ENCODE measurements around the gene RPH3AL.
"Not testable (repeated sequence)": the region's sequence is repeated elsewhere in the genome, so short reads cannot be mapped to it uniquely, and the experiment has no call there.

Gene RPH3AL

DNA sequence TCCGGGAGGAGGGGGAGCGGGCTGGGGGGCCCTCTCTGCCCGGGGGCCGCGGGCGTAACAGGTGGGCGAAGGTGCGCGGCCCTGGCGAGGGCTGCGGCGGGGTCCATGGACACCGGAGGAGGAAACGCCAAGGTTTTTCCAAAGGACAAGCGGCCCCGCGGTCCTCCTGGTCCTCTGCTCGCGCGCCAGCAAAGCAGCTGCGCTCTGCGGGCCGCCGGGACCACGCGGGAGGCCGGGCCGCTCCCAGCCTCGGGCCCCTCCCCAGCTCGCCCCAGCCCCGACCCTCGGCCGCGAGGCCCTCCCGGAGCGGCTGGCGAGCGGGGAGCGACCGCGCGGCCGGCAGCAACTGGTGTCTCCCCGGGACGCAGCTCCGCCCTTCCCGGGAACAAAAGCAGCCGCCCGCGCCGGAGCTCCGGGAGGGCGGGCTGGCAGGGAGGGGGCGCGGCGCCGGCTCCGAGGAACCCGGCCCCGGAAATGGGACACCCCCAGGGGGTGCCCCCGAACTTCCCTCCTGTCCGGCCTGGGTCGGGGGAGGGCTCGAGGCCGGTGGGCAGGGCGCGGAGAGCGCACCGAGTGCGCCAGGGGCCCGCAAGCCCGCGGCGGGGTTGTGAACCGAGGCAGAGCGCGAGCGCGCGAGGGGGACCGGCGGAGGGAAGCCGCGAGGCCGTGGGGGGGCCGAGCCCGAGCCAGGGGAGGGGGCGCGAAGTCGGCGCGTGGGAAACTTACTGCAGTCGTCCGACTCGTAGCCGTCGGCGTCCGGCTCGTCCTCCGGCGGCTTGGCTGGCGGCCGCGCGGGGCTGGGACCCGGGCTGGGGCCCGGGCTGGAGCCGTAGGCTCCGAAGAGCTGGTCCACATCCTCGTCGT, 172.0 kb downstream of the RPH3AL start:
- DNase-seq (ENCODE audit: low spot score): no peak

DNA sequence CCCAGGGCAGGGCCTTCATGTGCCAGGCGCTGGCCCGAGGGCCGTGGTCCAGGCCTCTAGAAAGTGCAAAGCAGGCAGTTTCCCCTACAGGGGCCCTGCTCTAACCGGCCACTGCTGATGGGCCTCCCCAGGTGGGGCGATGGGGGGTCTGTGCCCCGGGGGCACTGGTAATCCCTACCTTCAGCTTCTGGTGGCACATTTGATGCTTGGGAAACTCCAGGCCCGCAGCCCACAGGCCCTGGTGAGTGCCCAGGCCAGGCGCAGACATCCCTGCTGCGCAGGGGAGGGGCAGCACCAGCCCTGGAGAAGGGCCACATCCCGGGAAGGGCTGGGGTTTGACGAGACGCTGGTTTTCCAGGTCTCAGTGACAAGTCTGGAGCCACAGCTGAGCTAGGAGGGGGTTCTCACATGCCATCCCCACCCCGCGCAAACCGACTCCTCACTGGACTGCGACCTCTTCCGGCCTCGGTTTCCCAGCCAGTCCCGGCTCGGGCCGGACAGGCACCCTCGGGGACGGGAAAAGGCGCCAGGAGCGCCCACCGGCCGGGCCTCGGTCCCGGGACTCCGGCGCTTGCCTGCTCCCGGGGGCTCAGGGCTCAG, 172.7 kb downstream of the RPH3AL start:
- no peak for DNase-seq (ENCODE audit: low spot score)

DNA sequence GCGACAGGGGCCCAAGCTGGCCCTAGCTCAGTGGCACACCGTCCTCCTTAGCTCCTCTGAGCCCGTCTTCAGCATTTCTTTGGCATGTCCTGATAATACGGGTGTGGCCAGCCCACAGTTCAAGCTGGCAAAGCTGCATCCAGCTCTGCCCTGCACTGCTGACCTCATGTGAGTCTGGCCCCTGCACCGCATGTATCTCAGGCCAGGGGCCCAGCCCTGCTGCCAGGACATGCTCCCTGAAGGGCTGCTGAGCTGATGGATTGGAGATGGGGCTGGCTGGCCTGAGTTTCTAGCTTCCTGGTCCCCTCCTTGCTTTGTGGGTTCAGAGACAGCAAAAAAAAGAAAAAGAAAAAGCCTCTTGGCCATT, 173.6 kb downstream of the RPH3AL start:
- DNase-seq (ENCODE audit: low spot score): no peak

DNA sequence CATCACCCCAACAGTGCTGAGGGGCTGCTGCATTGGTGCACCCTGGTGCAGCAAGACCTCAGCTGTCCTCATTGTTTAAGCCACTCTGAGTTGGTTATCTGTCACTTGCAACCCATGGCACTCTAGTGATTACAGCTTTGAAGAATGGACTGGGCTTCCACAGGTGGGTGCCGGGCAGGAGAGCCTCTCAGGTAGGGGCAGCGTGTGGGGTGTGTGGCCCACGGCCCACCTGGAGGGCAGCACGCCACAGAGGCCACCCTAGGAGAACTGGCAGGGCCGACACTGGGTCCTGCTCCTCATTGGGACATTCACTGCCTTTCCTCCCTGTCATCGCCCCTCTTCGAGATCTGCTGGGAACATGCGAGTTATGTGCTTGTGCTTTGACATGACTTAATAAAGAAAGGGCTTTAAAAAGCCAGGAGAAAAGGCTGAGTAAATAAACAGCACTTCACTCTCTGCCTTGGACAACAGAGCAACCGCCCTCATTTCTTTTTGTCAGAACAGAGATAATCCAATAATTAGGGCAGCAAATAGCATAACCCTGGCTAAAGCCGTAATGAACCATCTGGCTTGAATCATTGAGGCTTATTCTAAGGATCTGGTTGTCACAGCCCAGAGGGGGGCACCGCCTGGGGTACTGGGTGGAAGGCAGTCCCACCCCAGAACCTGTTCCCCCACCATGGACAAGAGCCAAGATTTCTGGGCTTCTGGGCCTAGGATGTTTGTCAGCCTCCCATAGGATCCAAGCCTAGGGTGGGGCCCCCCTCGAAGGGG, 174.1 kb downstream of the RPH3AL start:
- no peak for DNase-seq (ENCODE audit: low spot score)

DNA sequence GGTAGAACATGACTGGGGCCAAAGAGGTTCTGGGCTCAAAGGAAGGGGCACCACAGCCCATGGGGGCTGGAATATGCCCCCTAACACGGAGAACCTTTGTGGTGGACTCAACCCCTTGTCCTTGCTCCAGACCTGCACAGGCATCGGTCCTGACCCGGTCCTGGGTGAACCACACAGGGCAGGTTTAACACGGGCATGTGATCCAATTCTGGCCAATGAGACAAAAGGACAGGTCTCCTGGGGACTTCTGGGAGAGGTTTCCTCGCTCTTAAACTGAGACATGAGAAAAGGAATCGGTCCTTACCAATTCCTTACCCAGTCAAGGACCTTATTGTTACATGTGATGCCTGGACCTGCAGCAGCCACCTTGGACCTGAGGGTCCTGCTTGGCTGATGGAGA, 174.8 kb downstream of the RPH3AL start:
- DNase-seq (ENCODE audit: low spot score): no peak

DNA sequence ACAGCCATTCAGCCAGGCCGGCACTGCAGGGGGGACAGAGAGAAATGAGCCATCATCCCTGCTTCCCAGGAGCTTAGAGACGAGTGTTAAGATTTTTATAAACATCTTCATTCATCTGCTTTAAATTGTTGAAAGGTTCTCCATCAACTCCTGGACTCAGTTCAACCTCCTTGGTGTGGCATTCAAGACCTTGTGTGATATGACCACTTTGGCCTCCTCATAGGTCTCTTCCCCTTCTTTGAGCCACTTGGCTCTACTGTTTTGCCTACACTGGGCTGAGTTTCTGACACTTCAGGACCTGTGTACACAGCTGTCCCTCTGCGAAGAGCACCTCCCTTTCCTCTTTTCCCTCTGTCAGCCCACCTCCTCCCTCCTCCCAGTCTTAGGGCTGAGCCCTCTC, 175.5 kb downstream of the RPH3AL start:
- DNase-seq (ENCODE audit: low spot score): no peak

DNA sequence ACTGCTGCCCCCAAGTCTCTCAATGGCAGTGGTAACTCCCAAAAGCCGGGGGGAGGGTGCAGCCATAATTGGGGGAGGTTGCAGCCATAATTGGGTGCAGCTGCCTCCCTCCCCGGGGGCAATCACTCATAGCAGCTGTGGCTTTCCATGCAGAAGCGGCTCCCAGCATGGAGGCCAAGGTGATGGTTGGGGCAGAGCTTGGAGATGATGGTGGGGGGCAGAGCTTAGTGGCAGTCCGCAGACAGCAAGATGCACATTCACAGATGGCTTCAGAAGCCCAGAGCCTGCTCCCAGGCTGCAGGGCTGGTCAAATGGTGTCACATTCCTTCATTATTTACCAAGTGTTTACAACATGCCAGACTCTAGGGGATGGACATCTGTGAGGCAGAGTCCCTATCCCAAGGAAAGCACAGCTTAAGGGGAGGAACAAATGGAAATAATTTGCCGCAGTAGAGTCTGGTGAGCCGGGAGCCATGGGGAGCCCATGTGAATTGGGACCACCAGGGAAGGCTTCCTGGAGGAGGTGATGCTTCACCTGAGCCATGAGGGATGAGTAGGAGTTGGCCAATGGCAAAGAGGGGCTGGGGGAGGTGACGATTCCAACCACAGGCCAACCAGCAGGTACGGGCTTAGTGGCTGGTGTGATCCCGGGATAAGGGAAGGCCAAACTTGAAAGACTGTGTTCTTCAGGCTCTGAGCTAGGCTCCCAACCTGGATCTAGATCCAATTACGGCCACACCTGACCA, 179.3 kb downstream of the RPH3AL start:
- DNase-seq (ENCODE audit: low spot score): no peak

DNA sequence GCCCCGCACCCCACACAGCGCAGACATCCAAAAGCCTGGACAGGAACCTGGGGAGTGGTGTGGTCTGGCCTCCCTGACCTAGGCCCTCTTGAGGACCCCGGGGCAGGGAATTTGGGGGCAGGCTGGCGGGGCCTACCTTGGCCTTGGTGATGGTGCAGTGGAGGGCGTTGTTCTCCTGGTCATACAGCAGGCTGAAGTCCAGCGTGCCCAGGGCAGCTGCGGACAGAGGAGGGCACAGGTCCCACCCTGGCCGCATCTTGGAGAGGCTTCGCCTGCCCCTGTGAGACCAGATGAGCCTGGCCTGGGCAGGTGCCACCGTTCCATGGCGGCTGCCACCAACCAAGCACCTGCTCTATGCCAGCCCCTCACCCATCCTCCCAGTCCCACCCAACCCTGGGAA, 180.2 kb downstream of the RPH3AL start:
- DNase-seq (ENCODE audit: low spot score): no peak

DNA sequence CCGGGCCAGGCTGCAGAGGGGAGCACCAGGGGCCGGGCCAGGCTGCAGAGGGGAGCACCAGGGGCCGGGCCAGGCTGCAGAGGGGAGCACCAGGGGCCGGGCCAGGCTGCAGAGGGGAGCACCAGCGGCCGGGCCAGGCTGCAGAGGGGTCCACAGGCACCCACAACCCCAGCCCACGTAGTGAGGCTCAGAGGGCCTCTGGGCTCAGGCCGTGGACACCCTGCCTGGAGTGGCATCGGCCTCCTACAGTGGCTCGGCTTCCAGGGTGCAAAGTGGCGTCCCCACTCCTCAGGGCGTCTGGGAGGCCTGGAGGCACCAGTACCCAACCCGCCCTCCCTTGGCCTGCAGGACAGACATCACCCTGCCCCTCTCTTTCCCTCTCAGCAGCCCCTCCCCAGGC, 180.7 kb downstream of the RPH3AL start:
- no peak for DNase-seq (ENCODE audit: low spot score)

DNA sequence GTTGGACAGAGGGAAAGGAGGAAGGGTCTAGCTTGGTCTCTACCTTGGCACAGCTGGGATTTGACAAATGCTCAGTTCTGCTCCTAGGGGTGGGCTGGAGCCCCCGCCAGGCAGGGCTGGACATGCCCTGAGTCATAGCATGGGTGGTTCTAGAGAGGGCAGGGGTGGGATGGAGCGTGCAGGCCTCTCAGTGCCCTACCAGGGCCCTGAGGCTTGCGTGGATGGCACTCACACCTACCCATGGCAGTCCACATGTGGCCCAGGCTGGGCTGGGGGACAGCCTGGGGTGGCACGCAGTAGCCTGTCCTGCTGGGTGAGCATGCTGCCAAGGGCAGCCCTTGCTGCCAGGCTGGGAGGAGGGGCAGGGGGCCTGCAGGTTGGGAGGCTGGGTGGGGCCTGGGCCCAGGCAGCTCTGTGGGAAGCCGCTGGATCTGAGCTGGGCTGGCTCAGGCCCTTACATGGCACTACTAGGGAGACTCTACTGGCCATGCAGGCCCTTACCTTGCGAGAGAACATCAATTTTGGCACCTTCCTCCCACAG, 182.4 kb downstream of the RPH3AL start:
- DNase-seq (ENCODE audit: low spot score): no peak

DNA sequence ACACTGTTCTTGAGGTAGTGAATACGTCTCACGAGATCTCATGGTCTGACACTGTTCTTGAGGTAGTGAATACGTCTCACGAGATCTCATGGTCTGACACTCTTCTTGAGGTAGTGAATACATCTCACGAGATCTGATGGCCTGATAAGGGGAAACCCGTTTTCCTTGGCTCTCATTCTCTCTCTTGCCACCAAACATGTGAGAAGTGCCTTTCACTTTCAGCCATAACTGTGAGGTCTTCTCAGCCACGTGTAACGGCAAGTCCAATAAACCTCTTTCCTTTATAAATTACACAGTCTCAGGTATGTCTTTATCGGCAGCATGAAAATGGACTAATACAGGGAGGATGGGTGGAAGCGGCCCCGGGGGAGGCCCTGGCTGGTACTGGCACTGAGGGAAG, 184.0 kb downstream of the RPH3AL start:
- not testable (repeated sequence) for DNase-seq (ENCODE audit: low spot score)

DNA sequence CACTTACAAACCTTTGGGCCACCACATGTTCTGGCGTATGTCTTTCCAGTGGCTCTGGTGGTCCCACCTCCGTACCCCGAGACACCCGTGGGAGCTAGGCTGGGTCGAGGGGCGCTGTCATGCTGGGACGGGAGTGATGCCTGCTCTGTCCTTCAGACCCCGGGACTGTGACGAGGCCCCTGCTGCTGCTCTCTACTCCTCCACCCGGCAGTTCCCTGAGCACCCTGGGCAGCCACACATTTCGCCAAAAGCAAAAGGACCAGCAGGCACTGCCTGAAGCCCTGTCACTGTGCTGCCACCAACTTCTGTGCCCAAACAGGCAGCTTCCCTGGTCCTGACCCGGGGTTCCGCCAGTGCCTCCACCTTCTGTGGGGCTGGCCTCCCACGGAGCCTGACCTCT, 186.7 kb downstream of the RPH3AL start:
- DNase-seq (ENCODE audit: low spot score): no peak

DNA sequence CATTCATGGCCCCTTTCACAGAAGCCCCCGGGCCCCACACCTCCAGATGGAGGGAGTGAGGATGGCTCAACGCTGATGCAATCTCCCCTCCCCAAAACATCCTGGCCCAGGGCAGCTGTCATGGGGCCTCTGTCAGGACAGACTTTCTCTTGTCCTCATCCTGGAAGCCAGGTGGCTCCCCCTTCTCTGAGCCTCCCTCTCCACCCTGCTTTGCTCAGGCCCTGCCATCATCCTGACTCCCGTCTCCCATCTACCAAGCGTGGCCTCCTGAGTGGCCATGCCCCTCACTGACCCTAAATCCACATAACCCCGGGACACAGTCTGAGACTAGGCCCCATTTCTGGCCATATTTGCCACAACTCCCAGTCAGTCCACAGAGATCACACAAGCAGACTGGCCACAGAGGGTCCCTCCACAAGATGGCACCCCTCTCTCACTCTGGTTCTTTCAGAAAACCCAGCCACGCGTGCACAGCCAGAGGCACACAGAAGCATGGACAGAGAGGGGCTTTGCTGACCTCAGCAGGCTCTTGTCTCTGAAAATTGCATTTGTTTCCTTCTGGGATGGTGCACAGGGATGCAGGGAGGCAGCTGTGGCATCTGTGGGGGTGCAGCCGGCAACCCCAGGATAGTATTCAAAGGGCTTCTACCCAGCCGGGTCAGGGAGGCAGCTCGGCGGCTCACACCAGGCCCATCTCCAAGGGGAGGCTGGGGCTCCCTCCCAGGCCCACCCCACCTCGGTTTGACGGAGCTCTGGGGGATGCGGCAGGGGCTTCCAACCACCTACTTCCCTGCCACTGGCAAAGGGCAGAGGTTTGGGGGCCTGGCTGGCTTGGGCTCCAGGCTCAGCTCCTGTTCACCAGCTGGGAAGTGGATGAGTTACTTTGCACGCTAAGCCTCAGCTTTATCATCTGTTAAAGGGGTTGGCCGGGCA, 188.0 kb downstream of the RPH3AL start:
- peak; percentile 18 for DNase-seq (ENCODE audit: low spot score)

DNA sequence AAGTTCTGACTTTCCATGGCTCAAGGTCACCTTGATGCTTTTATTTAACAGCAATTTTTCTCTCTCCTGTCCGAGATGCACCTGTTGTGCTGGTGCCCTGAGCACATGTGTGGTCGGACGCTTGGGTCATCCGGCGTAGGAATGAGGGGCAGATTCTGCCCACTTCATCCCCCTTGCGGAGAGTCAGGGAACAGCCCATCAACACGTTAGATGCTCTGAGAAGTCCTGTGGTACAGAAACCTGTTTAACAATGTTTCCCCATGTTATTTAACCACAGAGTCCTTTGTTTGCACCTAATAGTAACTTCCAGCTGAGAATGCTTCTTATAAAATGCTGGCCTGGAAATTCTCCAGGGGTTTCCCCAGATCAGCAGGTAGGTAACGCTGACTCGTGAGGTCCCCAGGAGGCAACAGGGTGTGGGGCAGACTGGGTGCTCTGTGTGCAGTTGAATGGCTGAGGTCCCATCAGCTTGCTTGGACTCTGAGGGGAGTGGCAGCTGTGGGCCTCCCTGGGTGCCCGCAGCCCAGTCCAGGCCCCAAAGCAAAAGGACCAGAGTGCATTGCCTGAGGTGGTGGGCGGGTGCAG, 189.0 kb downstream of the RPH3AL start:
- DNase-seq (ENCODE audit: low spot score): no peak

DNA sequence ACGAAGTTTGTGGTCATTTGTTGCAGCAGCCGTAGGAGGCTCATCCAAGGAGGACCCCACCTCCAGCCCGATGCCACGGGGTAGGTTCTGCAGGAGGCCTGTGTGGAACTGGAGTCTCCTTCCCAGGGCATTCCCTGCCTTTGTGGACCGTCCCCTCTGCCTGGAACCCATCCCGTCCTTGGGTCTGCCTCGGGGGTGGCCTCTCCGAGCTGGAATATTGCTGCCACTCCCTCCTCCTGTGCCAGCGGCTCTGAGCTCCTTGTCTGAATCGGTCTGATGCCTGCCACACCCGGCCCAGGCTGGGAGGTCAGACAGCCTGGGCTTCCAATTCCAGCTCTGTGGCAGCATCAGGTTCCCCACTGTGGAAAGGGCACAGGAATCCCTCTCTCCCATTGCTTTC, 189.9 kb downstream of the RPH3AL start:
- no peak for DNase-seq (ENCODE audit: low spot score)
